ENCODE results near the gene DPYD.

DNA sequence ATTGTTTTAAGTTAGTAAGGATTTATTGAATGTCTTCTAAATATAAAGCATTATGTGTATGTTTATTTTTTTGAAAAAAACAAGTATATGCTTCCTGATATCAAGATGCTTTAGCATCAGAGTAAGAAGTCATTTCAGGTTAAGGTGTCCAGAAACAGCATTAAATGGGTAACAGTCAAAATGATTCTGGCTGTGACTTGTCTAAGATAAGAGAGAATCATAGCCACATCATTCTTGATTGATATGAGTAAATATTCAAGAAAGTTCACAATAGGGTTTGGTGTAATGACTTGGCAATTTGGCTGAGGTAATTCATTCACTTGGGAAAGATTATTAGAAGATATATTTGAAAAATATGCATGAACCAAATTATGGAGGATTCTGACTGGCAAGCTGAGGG, 193.8 kb downstream of the DPYD start:
- TF ChIP-seq, protein P1, sequence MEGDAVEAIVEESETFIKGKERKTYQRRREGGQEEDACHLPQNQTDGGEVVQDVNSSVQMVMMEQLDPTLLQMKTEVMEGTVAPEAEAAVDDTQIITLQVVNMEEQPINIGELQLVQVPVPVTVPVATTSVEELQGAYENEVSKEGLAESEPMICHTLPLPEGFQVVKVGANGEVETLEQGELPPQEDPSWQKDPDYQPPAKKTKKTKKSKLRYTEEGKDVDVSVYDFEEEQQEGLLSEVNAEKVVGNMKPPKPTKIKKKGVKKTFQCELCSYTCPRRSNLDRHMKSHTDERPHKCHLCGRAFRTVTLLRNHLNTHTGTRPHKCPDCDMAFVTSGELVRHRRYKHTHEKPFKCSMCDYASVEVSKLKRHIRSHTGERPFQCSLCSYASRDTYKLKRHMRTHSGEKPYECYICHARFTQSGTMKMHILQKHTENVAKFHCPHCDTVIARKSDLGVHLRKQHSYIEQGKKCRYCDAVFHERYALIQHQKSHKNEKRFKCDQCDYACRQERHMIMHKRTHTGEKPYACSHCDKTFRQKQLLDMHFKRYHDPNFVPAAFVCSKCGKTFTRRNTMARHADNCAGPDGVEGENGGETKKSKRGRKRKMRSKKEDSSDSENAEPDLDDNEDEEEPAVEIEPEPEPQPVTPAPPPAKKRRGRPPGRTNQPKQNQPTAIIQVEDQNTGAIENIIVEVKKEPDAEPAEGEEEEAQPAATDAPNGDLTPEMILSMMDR (IDR thresholded peaks at IDR 0.05; ENCODE audit: insufficient read depth, low read depth, low read length), result no peak
- TF ChIP-seq EZH2 (IDR thresholded peaks at IDR 0.05; ENCODE audit: insufficient read depth, low read length), result no peak

Data from astrocyte (in vitro differentiated cells and primary cell).